Measurements from ENCODE around the gene ZDHHC4.

Gene ZDHHC4

DNA sequence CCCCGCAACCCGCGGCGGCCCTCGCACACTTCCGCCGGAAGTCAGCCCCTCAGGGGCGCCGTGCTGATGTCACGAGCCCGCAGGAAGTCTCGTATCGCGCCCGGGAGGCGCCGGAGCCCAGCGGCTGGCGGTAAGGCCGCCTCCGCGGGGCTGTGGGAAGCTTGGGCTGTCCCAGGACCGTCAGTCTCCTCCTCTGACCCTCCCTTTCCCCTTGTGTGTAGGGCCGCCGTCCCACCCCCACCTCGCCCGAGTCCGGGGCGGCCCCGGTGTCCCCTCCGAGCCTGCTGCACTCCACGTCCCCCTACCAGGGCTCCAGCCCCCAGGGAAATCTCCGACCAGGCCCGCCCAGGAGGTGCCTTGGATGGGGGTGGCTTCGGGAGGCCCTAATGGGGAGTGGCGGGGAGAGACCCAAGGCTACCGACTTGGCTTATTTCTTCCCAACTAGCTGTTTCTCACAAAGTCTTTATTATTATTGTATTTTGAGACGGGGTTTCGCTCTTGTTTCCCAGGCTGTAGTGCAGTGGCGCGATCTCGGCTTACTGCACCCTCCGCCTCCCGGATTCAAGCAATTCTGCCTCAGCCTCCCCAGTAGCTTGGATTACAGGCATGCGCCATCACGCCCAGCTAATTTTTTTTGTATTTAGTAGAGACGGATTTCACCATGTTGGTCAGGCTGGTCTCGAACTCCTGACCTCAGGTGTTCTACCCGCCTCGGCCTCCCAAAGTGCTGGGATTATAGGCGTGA lies at the start of gene ZDHHC4:
TSS of gene ZDHHC4 (plus strand) at position 86 of the 745 bp plus-strand sequence. CDS start 3,108 bp downstream, outside the sequence.
- peak; percentile 93 for DNase-seq

DNA sequence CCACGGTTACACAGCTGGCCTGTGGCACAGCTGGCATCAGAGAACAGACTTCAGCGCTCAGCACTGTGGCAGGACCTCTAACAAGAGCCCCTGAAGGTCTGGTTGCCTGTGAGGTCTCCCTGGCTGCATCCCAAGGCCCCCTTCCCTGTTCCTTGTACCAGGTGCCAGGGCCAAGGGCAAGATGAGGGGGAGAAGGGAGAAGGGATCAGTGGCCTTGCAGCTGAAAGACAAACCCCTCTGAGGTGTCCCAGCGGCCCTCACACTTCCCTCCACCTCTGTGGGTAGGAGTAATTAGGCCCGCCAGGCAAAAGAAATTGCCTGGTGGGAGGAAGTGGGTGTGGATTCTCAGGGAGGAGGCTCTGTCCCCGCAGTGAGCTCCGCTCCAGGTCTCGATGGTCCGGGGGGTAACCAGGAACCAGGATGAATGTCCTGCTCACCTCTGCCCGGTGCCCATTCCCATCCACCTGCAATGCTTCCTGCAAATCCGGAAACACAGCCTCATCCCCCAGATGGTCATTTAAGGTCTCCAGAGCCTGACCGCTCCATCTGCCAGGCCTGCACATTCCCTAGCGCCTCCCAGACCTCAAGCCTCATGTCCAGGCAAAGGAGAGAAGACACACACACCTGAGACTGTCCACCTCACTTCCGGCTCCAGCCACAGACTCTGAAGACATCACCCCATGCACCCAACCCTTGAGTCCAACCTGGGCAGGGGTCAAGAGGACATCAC lies 48.7 kb upstream of the ZDHHC4 start:
- no peak for DNase-seq

- no peak for DNase-seq
Observed at GRCh38 chr7:6529643-6530042, 47.6 kb upstream of the ZDHHC4 start.

DNA sequence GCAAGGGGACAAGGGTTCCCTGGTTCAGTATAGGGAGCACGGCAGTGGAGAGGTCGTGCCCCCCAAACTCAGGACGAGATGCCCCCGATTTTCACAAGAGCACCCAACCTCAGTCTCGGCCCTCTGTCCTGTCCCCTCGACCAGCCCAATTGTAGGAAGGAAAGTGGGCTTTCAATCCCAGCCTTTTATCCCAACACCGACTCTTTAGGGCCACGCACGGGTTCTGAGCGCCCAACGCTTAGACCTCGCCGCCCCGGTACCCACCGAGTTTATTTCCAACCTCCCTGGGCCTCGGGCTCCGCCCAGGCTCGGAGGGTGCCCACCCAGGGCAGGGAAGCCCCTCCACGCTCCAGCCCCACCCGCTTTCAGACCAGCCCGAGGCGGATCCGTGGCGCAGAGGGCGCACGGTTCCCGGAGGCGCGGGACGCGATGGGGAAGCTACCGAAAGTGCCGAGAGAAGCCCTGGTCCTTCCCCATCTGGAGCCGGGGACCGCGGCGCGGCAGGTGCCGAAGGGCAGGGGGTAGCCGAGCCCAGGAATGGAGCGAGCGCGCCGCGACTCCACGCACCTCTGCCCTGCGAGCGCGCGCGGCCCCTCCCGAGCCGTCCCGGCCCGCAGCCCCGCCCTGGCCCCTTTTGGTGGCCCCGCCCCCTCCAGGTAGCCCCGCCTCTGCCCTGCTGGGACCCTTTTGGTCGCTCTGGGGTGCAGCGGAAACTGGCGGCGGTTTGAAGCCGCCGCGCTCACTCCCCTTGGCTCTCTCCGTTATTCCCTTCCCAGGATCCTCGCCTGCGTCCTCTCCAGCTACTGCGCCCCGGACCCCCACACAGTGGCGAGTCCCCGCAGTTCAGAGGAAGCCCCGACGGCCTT lies 46.4 kb upstream of the ZDHHC4 start:
- DNase-seq: peak; percentile 88

- DNase-seq: peak; percentile 59
Observed at GRCh38 chr7:6531492-6532279, 45.6 kb upstream of the ZDHHC4 start.

GRCh38 chr7:6532516-6532915 lies 44.7 kb upstream of the ZDHHC4 start:
- no peak for DNase-seq

- DNase-seq: peak; percentile 70
Observed at GRCh38 chr7:6533893-6534495, 43.3 kb upstream of the ZDHHC4 start.

GRCh38 chr7:6536262-6537260 lies 40.7 kb upstream of the ZDHHC4 start:
- DNase-seq: no peak

DNA sequence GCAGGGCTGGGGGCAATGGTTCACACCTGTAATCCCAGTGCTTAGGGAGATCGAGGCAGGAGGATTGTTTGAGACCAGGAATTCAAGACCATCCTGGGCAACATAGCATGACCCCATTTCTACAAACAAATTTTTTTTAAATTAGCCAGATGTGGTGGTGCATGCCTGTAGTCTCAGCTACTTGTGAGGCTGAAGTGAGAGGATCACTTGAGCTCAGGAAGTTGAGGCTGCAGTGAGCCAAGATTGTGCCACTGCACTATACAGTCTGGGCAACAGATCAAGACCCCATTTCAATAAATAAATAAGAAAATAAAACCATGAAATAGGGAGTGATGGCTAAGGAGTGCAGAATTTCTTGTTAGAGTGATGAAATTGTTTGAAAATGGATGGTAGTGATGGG lies 34.9 kb upstream of the ZDHHC4 start:
- DNase-seq: no peak

DNA sequence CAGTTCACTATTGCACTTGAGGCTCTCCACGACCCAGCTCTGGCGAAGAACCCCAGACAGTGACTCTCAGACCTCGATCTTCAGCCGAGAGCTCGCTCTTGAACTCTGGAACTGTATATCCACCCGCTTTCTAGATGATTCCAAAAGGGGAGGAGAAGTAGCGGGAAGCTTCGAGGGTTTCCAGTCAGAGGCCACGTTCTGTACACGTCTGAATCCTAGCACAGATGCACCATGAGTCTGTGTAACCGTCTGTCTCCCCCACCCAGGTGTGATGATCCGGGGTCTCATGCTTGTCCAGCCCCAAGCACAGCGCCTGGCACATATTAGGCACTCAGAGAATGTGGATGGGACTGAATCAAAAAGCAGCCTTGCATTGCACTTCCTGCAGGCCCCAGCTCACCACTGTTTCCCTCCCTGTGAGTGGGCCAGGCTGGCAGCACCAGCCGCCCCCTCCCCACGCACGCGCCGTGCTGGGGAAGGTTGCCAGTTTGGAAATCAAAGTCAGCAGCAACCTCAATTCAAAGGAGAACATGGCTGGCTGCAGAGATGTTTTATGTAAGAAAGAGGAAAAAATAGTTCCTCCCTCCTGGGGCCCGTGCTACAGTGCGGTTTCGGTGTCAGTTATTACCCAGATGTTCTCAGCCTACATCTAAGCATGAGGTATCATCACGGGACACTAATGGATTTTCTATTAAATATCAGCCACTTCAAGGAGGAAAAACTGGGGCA lies 31.7 kb upstream of the ZDHHC4 start:
- no peak for DNase-seq

DNA sequence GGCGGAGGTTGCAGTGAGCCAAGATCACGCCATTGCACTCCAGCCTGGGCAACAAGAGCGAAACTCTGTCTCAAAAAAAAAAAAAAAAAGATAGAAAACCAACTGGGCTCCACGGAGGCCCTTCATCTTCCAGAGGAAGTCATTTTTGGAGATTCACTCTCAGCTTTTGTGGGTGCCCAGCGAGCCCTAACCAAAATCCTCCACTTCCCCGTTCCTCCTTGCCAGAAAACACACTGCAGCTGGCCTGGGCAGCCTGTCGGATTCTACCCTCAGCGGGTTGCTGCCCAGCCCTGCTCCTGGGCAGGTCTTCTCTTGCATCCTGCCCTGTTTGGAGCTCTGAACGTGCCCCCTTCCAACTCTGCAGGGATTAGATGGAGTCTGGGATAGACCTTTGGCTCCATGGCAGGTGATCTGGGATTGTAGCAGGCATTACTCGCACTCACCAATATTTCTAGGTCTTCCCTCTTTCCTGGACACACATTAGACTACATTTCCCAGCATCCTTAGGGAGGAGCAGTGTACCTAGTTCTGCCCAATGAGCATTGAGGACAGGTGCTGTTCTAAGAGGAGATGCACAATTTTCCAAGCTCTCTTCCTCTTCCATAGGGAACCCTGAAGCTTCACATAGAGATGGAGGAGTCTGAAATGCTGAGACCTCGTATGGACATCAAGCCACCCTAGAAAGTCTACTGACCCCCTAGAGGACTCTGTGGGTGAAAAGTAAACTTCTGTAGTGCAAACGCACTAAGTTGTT lies 30.6 kb upstream of the ZDHHC4 start:
- no peak for DNase-seq

- no peak for DNase-seq
Observed at GRCh38 chr7:6547400-6547799, 29.9 kb upstream of the ZDHHC4 start.

GRCh38 chr7:6551016-6551511 lies 26.2 kb upstream of the ZDHHC4 start, which contains the start of gene GRID2IP:
TSS of gene GRID2IP (minus strand) at chr7:6551461. CDS start at chr7:6551436, 25 bp downstream.
- no peak for DNase-seq

GRCh38 chr7:6553448-6554044 lies 23.7 kb upstream of the ZDHHC4 start:
- DNase-seq: no peak

- DNase-seq: no peak
Observed at GRCh38 chr7:6554848-6555247, 22.4 kb upstream of the ZDHHC4 start.

GRCh38 chr7:6556196-6556595 lies 21.1 kb upstream of the ZDHHC4 start:
- DNase-seq: no peak

DNA sequence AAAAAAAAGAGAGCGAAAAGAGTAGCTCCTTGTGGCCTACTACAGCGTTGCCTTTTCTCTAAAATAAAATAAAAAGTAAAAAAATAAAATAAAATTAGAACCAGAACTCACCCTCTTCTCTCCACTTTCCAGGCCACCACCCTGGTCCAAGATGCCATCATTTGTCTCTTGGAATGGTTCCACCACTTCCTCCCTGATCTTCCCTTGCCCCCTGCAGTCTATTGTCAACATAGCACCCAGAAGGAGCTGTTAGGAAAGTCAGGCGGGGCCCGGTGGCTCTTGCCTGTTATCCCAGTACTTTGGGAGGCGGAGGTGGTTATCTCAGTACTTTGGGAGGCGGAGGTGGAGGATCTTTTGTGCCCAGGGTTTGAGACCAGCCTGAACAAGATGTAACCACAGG lies 18.4 kb upstream of the ZDHHC4 start:
- DNase-seq: no peak

DNA sequence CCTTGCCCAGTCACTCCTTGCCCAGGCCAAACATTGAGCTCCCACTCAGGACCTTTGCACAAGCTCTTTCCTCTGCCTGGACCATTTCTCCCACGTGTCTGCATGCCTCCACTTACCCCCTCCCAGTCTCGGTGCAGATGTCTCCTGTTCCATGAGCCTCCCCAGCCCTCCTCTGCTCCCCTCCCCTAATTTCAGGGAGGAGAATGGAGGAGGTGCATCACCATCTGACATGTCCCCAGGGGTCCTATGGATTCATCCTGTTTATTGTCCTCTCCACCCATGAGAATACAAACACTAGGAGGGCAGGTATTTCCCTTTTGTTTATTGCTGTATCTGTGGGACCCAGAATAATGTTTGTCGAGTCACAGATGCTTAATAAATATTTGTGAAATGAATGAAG lies 17.4 kb upstream of the ZDHHC4 start:
- DNase-seq: no peak

- no peak for DNase-seq
Observed at GRCh38 chr7:6562106-6562505, 15.1 kb upstream of the ZDHHC4 start.
